Gastrocnemius medialis (tissue), 4 donors: ENCODE measurements around the gene MARCHF3.

Experiments used
- POLR2A ChIP-seq, 2 donors: fragments of 450-650 bp; IDR thresholded peaks; one replicate each; pipeline ENCODE4 v1.6.1; 2017; ENCODE audit warnings: antibody characterized with exemption in 2 of 2, mild to moderate bottlenecking in 2 of 2, moderate library complexity in 2 of 2
- TF ChIP-seq, protein P1 (sequence below), 5 experiments: fragments of 450-650 bp in 3 of 5; fragments of 200-600 bp in 2 of 5; sonication (generic) in 2 of 5; IDR thresholded peaks in 4 of 5; conservative IDR thresholded peaks in 1 of 5; 1 replicate in 4 of 5; 2 replicates in 1 of 5; pipeline ENCODE4 v1.5.1; 2016 to 2019; ENCODE audit warnings: antibody characterized with exemption in 5 of 5, mild to moderate bottlenecking in 3 of 5, moderate library complexity in 3 of 5

DNA sequence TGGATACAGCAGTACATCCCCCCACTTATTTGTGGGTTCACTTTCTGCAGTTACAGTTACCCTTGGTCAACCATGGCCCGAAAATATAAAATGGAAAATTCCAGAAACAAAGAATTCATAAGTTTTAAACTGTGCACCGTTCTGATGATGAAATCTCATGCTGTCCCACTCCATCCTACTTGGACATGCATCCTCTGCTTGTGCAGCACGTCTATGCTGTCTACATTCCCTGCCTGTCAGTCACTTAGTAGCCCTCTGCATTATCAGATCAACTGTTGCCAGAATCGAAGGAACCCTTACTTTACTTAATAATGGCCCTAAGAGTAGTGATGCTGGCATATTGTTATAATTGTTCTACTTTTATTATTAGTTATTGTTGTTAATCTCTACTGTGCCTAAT lies 14.6 kb downstream of the MARCHF3 start:
- TF ChIP-seq, protein P1, sequence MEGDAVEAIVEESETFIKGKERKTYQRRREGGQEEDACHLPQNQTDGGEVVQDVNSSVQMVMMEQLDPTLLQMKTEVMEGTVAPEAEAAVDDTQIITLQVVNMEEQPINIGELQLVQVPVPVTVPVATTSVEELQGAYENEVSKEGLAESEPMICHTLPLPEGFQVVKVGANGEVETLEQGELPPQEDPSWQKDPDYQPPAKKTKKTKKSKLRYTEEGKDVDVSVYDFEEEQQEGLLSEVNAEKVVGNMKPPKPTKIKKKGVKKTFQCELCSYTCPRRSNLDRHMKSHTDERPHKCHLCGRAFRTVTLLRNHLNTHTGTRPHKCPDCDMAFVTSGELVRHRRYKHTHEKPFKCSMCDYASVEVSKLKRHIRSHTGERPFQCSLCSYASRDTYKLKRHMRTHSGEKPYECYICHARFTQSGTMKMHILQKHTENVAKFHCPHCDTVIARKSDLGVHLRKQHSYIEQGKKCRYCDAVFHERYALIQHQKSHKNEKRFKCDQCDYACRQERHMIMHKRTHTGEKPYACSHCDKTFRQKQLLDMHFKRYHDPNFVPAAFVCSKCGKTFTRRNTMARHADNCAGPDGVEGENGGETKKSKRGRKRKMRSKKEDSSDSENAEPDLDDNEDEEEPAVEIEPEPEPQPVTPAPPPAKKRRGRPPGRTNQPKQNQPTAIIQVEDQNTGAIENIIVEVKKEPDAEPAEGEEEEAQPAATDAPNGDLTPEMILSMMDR (IDR thresholded peaks at IDR 0.05 in 4 of 5, conservative IDR thresholded peaks at IDR 0.05 in 1 of 5) = no peak
- no peak for TF ChIP-seq POLR2A (IDR thresholded peaks at IDR 0.05)
